Measurements from ENCODE around the gene EPB41L1. TPM values are rescaled to one million over a fixed set of nuclear protein-coding genes. Genes with fewer than 3 reads are reported as not detected.

Gene EPB41L1
- total RNA-seq, 1 experiment from 2014 or later = 8.8 TPM

- DNase-seq (ENCODE audit: low read depth) = no peak
These were observed 1.1 kb downstream of the EPB41L1 start for GRCh38 chr20:36155629-36155971.

GRCh38 chr20:36155991-36156390, 1.5 kb downstream of the EPB41L1 start:
- DNase-seq (ENCODE audit: low read depth) = no peak

- no peak for DNase-seq (ENCODE audit: low read depth)
These were observed 3.1 kb downstream of the EPB41L1 start for GRCh38 chr20:36157610-36158009.

GRCh38 chr20:36158160-36158741, 3.7 kb downstream of the EPB41L1 start:
- no peak for DNase-seq (ENCODE audit: low read depth)

- no peak for DNase-seq (ENCODE audit: low read depth)
These were observed 5.3 kb downstream of the EPB41L1 start for GRCh38 chr20:36159833-36160232.

GRCh38 chr20:36162272-36162966, 7.9 kb downstream of the EPB41L1 start:
- peak; percentile 54 for DNase-seq (ENCODE audit: low read depth)

- DNase-seq (ENCODE audit: low read depth) = peak; percentile 75
These were observed 13.5 kb downstream of the EPB41L1 start for GRCh38 chr20:36167902-36168503.

- no peak for DNase-seq (ENCODE audit: low read depth)
These were observed 16.1 kb downstream of the EPB41L1 start for GRCh38 chr20:36170542-36171215.

- peak; percentile 60 for DNase-seq (ENCODE audit: low read depth)
These were observed 19.0 kb downstream of the EPB41L1 start for GRCh38 chr20:36173451-36173933.

GRCh38 chr20:36175016-36175415, 20.5 kb downstream of the EPB41L1 start:
- peak; percentile 60 for DNase-seq (ENCODE audit: low read depth)

- DNase-seq (ENCODE audit: low read depth) = no peak
These were observed 21.0 kb downstream of the EPB41L1 start for GRCh38 chr20:36175475-36175995.

GRCh38 chr20:36177716-36178115, 23.2 kb downstream of the EPB41L1 start:
- no peak for DNase-seq (ENCODE audit: low read depth)

- DNase-seq (ENCODE audit: low read depth) = no peak
These were observed 24.8 kb downstream of the EPB41L1 start for GRCh38 chr20:36179170-36179945.

GRCh38 chr20:36180323-36180722, 25.8 kb downstream of the EPB41L1 start:
- no peak for DNase-seq (ENCODE audit: low read depth)

- peak; percentile 44 for DNase-seq (ENCODE audit: low read depth)
These were observed 27.5 kb downstream of the EPB41L1 start for GRCh38 chr20:36181934-36182603.

- no peak for DNase-seq (ENCODE audit: low read depth)
These were observed 28.1 kb downstream of the EPB41L1 start for GRCh38 chr20:36182604-36183154.

- no peak for DNase-seq (ENCODE audit: low read depth)
These were observed 28.8 kb downstream of the EPB41L1 start for GRCh38 chr20:36183155-36183944.

GRCh38 chr20:36184816-36185776, 30.6 kb downstream of the EPB41L1 start:
- no peak for DNase-seq (ENCODE audit: low read depth)

Data from RPMI7951 (cell line).